GM18951 (cell line): ENCODE measurements around the gene P2RY2.

Experiments
- POLR2A ChIP-seq: IDR thresholded peaks from 4 replicates; pipeline ENCODE4 v1.6.1; 2011; ENCODE audit warnings: mild to moderate bottlenecking; ENCODE audit not compliant: insufficient read length, insufficient read depth; ENCODE audit errors: extremely low read depth
- in situ Hi-C: fragments of 300-500 bp; cut with MboI; formaldehyde crosslinking; loops from one replicate; pipeline ENCODE4 v1.12.0; 2022; ENCODE audit warnings: low sequenced_read_pairs, mixed read lengths, inconsistent platforms; ENCODE audit not compliant: unreplicated experiment

The P2RY2 gene

DNA sequence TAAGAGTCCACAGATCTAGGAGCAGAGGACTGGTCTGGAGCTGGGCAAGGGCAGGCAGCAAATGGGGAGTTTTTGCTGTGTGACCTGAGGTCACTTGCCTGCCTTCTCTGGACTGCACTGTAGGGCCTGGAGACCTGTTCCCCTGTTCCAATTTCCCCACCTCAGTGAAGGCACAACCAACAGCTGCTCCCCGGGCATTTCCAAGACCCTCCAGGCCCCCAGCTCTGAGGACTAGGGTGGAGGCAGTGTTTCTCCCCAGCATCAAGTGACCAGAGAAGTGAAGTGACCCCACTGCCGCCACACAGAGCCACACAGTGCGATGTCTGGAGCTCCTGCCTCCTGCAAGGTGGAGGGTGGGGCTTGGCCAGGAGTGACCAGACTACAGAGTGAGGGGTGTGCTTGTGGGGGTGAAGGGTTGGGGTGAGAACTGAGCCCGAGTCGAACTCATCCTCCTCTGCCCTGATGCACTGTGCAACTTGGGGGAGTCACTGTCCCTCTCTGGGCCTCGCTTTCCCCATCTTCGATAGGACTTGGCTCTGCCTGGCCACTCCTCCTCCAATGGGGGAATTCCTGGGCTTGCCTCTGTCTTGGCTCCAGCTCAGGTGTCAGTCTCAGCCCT is 21.6 kb downstream of the P2RY2 start:
- in situ Hi-C loops = no loop called here

DNA sequence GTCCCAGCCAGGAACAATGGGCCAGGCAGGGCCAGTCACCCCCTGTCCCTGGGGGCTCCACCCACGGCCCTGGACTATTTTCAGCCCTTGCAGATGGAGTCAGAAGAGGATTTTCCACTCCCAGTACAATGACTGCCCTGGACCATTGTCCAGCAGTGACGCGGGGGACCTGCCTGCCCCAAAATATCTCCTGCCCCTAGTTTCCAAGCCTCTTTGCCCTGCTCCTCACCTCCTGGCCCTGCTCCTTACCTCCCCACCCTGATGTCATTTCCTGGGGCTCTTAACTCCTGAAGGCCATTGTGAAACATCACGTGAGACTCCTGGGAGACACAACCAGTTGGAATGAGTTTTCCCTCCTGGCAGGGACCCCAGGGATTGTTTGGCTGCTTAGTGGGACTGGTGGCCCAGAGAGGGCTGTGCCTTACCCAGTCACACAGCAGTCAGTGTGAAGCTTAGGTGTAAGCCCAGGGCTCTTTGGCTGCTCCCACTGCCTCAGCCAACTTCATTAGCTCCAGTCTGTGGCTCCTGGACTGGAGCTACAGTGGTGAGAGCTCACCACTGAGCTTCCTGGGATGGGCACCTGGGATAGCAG is 22.2 kb downstream of the P2RY2 start:
- in situ Hi-C loops = no loop called here
- TF ChIP-seq POLR2A = no peak

More for the DNA sequence above, 21.6 kb downstream of the P2RY2 start:
- TF ChIP-seq POLR2A = no peak

DNA sequence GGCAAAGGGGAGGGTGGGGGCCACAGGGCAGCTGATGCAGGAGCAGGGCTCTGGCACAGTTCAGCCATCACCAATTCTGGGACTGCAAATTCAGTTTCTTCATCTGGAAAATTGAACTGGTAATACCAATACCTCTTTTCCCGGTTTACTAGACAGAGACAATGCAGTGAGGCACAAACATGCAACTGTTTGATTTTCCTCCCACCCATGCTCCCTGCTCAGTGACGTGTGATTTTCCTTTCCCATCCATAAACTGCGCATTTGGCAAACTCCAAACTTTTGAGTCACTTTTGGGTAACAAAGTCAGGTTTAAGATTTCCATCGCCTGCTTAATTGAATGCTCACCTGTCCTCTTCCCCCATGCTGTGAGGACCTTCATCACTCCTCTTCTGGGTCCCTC is 23.2 kb downstream of the P2RY2 start:
- TF ChIP-seq POLR2A = no peak
- in situ Hi-C loops = no loop called here

DNA sequence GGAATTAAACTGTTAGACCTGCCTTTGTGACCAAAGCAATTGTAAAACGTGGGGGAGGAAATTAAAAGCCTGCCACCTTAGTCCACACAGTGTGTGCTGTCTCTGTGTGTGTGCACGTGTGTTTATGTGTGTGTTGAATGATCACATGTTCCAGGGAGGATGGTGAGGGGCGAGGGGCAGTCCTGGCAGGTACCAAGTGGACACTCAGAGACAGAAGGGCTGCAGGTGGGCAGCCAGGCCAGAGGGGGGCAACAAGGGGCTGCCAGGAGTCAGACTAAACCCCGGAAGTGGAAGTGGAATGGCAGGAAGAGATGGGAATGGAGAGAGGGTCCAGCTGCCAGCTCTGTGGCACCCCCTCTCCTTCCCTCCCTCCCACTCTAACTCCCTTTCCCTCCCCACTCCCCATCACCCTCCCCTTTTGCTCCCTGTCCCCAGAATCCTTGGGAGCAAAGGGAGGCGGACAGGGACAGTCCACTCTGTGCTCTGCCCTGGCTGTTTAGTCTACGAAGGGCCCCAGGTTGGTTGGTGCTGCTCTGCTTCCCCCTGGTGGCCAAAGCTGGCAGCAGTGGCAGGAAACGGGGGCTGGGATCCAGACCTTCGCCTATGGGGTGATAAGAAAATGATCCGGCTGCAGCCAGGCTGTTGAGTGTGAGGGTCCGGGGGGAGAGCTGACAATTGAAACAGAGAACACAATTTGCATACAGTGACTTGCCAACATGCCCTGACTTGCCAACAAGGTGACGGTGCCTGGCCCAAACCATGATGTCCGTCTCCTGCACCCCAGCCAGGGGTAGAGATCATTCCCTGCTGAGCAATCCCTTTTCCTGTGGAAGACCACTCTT is 24.4 kb downstream of the P2RY2 start:
- in situ Hi-C loops = no loop called here
- TF ChIP-seq POLR2A = peak; percentile 21

DNA sequence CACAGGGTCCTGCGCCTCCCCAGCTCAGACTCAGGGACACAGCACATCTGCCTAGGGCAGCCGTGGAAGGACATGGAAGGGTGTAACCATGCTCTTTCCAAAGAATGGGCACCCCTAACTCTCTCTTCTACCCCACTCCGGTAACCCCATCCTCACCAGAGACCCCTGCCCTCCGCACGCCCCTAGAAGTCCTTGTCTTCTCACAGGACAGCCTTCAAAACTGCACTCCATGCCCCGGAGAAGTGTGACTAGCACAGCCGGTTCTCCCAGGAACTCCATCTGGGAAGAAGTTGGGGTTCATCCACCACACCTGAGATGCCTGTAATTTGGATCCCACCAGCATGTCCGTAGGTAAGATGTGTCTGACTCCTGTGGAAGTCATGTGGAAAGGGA is 25.0 kb downstream of the P2RY2 start:
- in situ Hi-C loops = no loop called here
- no peak for TF ChIP-seq POLR2A

DNA sequence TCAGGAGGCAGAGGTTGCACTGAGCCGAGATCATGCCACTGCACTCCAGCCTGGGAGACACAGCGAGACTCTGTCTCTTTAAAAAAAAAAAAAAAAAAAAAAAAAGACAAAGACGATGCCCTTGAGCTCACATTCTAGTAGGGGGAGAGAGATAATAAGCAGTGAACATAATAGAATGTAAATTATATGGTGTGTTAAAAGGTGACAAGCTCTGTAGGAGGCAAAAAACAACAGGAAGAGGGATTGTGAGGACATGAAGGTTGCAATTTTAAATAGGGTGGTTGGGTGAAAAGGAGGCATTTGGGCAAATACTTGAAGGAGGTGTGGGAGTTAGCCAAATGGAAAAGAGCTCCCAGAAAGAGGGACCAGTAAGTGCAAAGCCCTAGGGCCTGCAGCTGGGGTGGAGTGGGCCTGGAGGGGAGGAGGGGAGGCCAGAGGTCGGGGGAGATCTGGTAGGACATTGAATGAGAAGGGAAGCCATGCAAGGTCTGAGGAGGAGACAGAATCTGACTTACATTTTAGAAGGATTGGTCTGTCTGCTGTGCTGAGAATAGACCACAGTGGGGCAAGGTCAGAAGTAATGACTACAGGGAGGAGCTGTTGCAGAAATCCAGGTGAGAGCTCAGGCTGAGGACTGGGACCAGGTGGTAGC is 26.6 kb downstream of the P2RY2 start:
- in situ Hi-C loops = no loop called here
- TF ChIP-seq POLR2A = no peak

DNA sequence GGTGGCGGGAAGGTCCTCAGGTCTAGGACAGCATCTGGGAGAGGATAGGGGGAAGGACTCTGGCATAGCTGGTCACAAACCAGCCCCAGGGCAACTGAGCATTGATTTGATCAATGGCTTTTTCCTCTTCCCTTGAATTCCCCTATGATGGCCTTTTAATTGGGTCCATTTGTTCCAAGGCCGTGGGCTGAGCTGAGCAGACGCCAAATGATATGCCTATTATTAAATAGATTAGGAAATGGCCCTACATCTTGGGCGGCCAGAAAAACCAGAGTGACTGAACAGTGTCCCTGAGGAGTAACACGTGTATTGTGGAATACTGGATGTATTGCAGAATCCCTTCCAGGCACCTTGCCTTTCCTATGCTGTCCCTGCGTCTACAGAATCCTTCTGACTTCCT is 27.4 kb downstream of the P2RY2 start:
- in situ Hi-C loops = no loop called here
- no peak for TF ChIP-seq POLR2A

DNA sequence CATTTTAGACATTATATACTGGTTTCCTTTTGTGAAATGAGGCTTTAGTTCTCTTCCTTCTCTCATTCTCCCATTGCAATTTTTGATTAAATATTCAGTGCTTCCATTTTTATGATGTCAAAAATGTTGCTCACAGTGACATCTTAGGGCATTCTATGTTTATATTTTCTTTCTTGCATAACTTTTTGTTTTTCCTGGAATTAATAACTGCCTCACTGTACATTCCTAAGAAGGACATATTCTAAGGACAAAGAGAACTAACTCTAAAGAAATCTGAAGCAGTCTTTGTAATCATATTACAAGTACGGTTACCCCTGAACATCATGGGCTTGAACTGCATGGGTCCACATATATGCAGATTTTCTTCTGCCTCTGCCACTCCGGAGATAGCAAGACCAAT is 28.2 kb downstream of the P2RY2 start:
- TF ChIP-seq POLR2A = no peak
- in situ Hi-C loops = no loop called here

DNA sequence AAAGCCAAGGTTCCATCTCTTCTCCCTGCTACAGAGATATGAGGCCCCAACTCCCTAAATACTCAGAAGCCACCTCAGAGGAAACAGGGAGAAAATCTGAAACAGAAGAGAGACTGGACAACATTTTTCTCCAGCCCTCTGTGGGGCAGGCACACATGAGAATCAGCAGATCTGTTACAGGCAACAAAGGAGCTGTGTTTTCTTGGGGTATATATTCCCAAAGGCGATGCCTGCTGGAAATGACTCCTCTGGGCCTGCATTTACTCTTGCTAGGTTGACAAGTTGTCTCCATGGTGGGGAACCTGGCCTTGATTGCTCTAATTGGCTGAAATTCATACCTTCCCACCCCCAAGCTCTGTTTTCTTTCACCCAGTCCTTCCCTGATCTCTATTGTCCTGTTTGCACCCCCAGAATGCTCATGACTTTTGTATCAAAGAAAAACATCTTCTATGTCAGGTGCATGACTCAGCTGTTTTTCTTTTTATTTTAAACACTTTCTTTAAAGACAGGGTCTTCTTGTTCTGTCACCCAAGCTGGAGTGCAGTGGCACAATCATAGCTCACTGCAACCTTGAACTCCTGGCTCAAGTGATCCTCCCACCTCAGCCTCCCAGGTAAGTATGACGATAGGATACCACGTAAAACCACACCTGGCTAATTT is 30.6 kb downstream of the P2RY2 start:
- no peak for TF ChIP-seq POLR2A

DNA sequence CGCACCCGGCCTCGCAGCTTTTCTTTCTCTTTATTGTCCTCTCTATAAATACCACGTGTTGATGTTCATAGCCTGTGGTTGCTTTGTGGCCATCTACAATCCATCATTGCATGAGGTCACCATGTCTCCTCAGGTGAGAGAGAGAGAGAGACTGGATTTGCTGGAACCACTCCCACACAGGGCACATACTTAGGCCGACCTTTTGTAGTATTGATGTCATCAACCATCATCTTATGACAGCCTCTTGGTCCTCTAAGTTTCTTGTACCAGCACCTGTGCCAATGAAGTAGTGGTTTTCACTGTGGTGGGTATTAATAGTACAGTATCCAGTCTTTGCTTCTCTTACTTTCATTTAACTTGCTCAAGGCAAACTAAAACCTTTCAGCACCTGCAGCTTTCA is 31.2 kb downstream of the P2RY2 start:
- in situ Hi-C loops = no loop called here
- no peak for TF ChIP-seq POLR2A

More for the DNA sequence above, 30.6 kb downstream of the P2RY2 start:
- in situ Hi-C loops = no loop called here

DNA sequence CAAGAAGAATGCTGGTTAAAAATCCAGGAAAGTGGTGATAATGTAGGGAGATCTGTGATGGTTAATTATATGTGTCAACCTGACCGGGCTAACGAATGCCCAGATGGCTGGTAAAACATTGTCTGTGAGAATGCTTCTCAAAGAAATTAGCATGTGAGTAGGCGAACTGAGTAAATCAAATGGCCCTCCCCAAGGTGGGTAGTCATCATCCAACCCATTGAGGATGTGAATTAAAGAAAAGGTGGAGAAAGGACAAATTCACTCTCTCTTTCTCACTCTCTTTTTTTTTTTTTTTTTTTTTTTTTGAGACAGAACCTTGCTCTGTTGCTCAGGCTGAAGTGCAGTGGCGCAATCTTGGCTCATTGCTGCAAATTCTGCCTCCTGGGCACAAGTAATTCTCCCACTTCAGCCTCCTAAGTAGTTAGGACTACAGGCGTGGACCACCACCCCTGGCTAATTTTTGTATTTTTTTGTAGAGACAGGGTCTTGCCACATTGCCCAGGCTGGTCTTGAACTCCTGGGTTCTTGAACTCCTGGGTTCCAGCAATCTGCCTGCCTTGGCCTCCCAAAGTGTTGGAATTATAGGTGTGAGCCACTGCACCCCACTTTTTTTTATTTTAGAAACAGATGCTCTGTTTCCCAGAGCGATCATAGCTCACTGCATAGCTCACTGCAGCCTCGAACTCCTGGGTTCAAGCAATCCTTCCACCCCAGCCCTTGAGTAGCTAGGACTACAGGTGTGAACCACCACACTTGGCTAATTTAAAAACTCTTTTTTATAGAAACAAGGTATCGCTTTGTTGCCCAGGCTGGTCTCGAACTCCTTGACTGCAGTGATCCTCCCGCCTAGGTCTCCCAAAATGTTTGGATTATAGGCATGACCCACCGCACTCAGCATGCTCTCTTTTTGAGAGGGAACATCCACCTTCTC is 32.0 kb downstream of the P2RY2 start:
- no peak for TF ChIP-seq POLR2A
- in situ Hi-C loops = no loop called here

DNA sequence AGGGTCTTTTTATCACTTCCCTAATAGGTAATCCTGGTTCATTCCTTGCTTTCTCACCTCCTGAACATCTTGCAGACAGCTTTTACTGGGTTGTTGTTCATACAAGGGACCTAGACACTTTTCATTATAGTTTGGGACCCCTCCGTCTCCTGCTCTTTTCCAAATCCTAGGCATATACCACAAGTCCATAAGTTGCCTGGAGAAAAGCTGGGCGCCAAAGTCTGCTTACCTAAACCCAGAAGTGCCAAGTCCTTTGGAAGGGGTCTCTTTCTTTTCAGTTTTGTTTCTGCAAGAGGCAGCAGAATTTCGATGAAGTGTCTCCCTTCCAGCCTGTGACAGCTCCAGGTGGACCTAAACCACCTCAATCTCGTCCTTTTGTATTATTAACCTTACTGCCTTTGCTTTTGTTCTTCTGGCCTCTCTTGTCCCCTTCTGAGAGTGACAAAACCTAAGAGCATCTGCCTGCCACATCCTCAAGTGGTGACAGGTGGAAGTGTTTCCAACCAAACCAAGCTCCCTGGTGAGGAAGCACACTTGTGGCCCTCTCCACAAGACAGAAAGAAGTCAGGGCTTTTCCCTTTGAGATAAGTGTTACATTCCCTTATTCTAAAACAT is 34.6 kb downstream of the P2RY2 start:
- in situ Hi-C loops = no loop called here
- TF ChIP-seq POLR2A = no peak
